ENCODE results near the gene SLIT3. TPM values are rescaled to one million over a fixed set of nuclear protein-coding genes. Genes with fewer than 3 reads are reported as not detected.
"Not testable (repeated sequence)": the region's sequence is repeated elsewhere in the genome, so short reads cannot be mapped to it uniquely, and the experiment has no call there.

SLIT3 gene
- polyA plus RNA-seq, 6 donors from 2014 or later = not detected

DNA sequence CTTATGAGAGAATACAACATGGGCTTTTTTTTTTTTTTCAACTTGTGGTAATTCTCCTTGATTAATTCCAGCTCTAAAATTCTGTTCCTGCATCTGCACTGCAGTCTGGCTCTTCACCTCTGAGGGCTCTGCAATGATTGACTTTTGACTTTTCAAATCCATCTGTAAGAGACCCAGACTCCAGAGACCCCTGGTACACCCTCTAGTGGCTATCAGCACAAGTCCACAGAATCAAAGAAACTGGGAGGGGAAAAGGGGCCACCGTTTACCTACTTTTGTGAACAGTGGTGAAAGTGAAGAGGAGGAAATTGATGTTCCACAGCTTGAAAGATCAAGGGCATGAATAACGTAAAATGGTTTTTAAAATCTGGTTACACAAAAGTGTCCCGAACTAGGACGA lies 151.6 kb downstream of the SLIT3 start:
- no peak overlapping the region for H3K4me3 Mint-ChIP-seq
- peaks cover 0 to 8% (median 5%) of the 10 kb centered on the region in 3 donors for H3K27me3 Mint-ChIP-seq
- H3K9me3 Mint-ChIP-seq = peaks cover 0 to 6% (median 0%) of the 10 kb centered on the region in 7 donors
- H3K4me1 Mint-ChIP-seq = no peaks in the 10 kb centered on the region
- H3K27ac Mint-ChIP-seq = no peak overlapping the region
- DNase-seq (no peak), ATAC-seq (ENCODE audit: low read depth in 2 of 2) (no peak)
- H3K36me3 Mint-ChIP-seq = no peaks in the 10 kb centered on the region

DNA sequence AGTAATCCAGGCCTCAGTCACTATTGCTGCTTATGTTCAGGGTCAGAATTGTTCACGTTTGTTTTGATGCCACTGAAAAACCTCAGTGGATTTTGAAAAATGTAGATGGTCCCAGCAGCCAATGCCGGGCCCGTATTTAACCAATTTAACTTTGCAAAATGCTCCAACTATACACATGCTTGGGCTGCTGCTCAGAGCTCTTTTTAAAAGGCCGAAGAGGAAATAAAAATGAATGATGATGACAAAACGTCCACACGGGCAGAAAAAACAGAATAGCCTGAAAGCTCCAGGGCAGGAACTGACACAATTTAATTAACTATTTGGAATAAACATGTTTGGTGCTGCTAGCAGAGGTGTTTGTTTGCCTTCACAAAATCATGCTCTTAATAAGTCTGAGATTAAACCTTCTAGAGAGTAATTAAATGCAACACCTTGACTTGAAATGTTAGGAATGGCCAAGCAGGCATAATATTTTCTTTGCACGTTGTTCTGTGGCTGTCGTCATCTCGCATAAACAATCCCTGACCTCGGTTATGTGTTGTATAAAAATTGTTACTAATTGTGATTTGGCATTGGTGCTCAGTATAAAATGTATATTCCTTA lies 152.7 kb downstream of the SLIT3 start:
- Mint-ChIP-seq H3K9me3 (peaks cover 0 to 9% (median 0%) of the 10 kb centered on the region in 7 donors), H3K4me1 (no peaks in the 10 kb centered on the region), H3K27me3 (no peaks in the 10 kb centered on the region), H3K27ac (no peak overlapping the region), H3K36me3 (no peaks in the 10 kb centered on the region), H3K4me3 (no peak overlapping the region)
- ATAC-seq (ENCODE audit: low read depth in 2 of 2) (no peak), DNase-seq (no peak)

DNA sequence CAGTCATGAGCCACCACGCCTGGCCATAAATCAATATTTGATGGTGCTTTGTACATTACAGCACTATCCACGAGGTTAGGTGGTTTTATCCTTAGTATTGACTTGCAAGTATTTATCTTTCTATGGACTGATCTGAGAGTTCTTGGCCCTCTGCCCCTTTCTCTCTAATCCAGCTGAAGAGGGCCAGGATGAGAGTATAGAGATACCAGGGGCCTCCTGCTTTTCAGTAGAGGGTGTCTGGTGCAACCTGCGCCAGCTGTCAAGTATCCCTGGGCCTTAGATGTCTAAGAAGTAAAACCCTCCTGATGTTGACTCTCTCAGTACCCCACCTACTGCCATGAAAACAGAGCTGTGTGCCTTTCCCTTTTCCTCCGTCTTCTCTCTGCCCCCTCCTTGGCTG lies 153.4 kb downstream of the SLIT3 start:
- Mint-ChIP-seq H3K36me3 (no peaks in the 10 kb centered on the region), H3K27me3 (no peaks in the 10 kb centered on the region), H3K27ac (no peak overlapping the region), H3K4me1 (no peaks in the 10 kb centered on the region), H3K4me3 (no peak overlapping the region), H3K9me3 (peaks cover 0 to 9% (median 0%) of the 10 kb centered on the region in 7 donors)
- ATAC-seq (ENCODE audit: low read depth in 2 of 2) = no peak
- DNase-seq = no peak

DNA sequence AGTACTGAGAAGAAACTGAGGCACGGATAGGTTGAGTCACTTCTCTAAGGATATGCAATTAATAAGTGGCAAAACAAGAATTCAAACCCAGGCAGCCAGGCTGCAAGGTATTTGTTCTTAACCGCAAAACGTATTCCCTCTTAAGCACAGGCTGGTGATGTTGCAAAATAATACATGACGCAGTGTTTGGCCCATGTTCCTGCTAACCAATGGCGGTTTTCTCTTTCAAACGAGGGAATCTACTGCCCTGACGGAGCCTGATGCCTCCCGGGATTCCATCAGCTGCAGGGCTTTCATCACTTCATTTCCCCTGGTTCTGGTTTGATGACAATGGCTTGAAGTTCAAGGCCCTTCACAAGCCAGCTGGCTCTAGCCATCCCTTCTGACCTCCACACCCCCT lies 154.8 kb downstream of the SLIT3 start:
- Mint-ChIP-seq H3K9me3 (peaks cover 0 to 9% (median 0%) of the 10 kb centered on the region in 7 donors), H3K4me3 (no peak overlapping the region), H3K27ac (no peak overlapping the region), H3K4me1 (no peaks in the 10 kb centered on the region), H3K36me3 (no peaks in the 10 kb centered on the region), H3K27me3 (no peaks in the 10 kb centered on the region)
- DNase-seq (no peak), ATAC-seq (ENCODE audit: low read depth in 2 of 2) (no peak)

DNA sequence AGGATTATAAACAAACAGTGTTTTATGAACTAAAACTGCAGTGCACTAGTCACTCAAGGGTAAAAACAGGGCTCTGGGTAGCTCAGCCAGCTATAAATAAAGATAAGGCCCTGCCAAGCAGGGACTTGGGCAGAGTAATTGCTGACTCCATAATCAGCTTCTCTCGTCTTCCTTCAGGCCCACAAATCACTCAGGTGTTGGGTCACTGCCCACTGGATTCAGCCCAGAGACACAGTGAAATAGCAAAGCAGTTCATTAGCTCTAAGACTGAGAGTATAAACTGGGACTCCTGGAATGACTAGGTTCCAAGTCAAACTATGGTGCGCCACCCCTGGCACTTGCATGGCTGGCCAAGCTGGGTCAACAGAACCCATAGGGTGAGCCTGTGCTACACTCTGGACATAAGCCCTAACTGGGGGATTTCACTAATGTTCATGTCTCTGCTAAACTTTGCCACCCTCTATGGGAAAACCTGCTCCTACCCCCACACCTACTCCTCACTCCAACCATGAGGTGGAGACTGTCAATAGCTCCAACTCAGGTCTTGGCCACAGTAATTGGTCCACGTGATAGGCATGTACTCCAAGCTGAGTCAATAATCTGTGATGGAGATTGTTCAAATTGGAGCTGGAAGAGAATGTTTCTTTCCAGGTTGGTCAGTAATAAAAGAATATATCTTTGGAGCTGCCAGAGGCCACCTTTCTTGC lies 158.5 kb downstream of the SLIT3 start:
- H3K4me3 Mint-ChIP-seq = no peak overlapping the region
- no peaks in the 10 kb centered on the region for H3K27me3 Mint-ChIP-seq
- H3K36me3 Mint-ChIP-seq = no peaks in the 10 kb centered on the region
- no peak overlapping the region for H3K27ac Mint-ChIP-seq
- peaks cover 0 to 13% (median 0%) of the 10 kb centered on the region in 7 donors for H3K9me3 Mint-ChIP-seq
- DNase-seq = no peak
- no peak for ATAC-seq (ENCODE audit: low read depth in 2 of 2)
- H3K4me1 Mint-ChIP-seq = no peaks in the 10 kb centered on the region

- not testable (repeated sequence) for H3K27ac Mint-ChIP-seq; H3K9me3 Mint-ChIP-seq; H3K4me3 Mint-ChIP-seq; H3K27me3 Mint-ChIP-seq; H3K4me1 Mint-ChIP-seq; H3K36me3 Mint-ChIP-seq; DNase-seq; ATAC-seq (ENCODE audit: low read depth in 2 of 2)
These were observed 160.7 kb downstream of the SLIT3 start for GRCh38 chr5:169140215-169140614.

GRCh38 chr5:169139480-169140050 lies 161.4 kb downstream of the SLIT3 start:
- no peaks in the 10 kb centered on the region for H3K36me3 Mint-ChIP-seq
- ATAC-seq (ENCODE audit: low read depth in 2 of 2) (no peak), DNase-seq (no peak)
- H3K27ac Mint-ChIP-seq = no peak overlapping the region
- H3K9me3 Mint-ChIP-seq = peaks cover 0 to 8% (median 0%) of the 10 kb centered on the region in 7 donors
- no peak overlapping the region for H3K4me3 Mint-ChIP-seq
- H3K4me1 Mint-ChIP-seq = no peaks in the 10 kb centered on the region
- no peaks in the 10 kb centered on the region for H3K27me3 Mint-ChIP-seq

DNA sequence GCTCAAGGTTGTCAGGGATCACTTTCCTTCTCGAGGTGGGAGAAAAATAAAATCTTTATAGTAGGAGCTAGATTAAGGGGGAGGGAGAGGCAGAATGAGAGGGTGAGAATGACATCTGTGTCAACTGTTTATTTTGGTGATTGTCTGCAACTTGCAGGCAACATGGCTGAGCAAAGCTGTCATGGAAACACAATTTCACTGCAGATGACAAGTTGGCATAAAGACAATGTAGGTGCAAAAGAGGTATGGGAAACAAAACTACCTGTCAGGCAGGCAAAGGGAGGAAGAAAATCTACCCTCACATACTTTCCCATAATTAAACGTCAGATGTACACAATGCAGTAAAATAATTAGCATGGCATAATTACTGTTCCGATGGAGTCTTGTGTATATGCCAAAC lies 167.4 kb downstream of the SLIT3 start:
- DNase-seq = no peak
- H3K4me1 Mint-ChIP-seq = no peaks in the 10 kb centered on the region
- H3K4me3 Mint-ChIP-seq = no peak overlapping the region
- H3K27me3 Mint-ChIP-seq = no peaks in the 10 kb centered on the region
- H3K36me3 Mint-ChIP-seq = no peaks in the 10 kb centered on the region
- peaks cover 0 to 4% (median 0%) of the 10 kb centered on the region in 7 donors for H3K9me3 Mint-ChIP-seq
- no peak for ATAC-seq (ENCODE audit: low read depth in 2 of 2)
- H3K27ac Mint-ChIP-seq = peak overlapping the region in 1 of 6 donors; percentile 21

DNA sequence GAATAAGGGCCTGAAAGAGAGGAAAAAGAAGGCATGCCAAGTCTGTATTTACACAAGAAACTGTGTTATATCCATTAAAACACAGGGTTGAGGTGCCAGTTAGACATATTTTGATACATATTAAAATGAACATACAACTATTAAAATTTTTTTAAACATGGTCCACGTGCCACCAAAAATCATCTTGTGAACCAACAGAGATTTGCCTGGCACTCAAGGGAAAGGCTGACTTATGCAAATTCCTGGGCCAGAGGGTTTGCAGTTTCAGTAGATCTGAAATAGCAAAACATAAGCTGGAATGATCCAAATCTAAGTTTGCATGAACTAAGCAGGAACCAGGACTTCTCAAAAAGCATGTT lies 168.7 kb downstream of the SLIT3 start:
- no peak overlapping the region for H3K4me3 Mint-ChIP-seq
- H3K4me1 Mint-ChIP-seq = no peaks in the 10 kb centered on the region
- H3K27ac Mint-ChIP-seq = no peak overlapping the region
- DNase-seq (no peak), ATAC-seq (ENCODE audit: low read depth in 2 of 2) (no peak)
- H3K36me3 Mint-ChIP-seq = no peaks in the 10 kb centered on the region
- H3K9me3 Mint-ChIP-seq = peaks cover 0 to 4% (median 0%) of the 10 kb centered on the region in 7 donors
- no peaks in the 10 kb centered on the region for H3K27me3 Mint-ChIP-seq

DNA sequence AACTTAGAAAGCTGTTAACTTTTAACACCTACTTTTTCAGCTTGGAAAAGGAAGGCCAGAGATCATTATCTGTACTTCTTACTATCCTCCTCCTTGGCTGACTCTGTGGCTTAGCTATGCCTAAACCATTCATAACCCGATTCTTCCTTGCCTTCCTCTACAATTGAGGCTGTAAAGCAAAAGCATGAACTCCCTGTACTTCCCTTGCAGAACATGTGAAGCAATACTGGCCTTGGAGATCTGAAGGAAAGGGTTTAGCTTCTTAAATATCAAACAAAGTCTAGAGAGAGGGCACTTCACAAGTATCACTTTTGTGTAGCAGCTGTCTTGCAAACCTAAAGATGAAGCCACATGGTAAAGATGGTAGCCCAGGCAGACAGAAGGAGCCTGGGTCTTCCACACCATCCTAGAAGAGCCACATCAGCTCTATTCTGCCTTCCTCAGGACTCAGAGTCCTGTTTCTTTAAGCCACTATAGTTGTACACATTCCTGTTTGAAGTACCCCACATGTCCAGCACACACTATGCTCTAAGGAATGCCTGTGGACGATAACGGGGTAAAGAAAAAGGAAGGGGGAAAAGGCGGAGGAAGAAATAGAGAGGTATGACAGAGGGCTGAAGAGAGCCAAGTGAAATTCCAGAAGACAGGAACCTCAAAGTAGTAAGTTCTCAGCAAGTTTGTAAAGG lies 169.2 kb downstream of the SLIT3 start:
- no peak overlapping the region for H3K27ac Mint-ChIP-seq
- no peaks in the 10 kb centered on the region for H3K27me3 Mint-ChIP-seq
- H3K4me3 Mint-ChIP-seq = no peak overlapping the region
- H3K4me1 Mint-ChIP-seq = no peaks in the 10 kb centered on the region
- ATAC-seq (ENCODE audit: low read depth in 2 of 2) (no peak), DNase-seq (no peak)
- H3K36me3 Mint-ChIP-seq = no peaks in the 10 kb centered on the region
- peaks cover 0 to 4% (median 0%) of the 10 kb centered on the region in 7 donors for H3K9me3 Mint-ChIP-seq

GRCh38 chr5:169128679-169129078 lies 172.3 kb downstream of the SLIT3 start:
- H3K36me3 Mint-ChIP-seq = no peaks in the 10 kb centered on the region
- no peak overlapping the region for H3K27ac Mint-ChIP-seq
- peaks cover 0 to 6% (median 0%) of the 10 kb centered on the region in 7 donors for H3K9me3 Mint-ChIP-seq
- H3K27me3 Mint-ChIP-seq = peaks cover 0 to 7% (median 0%) of the 10 kb centered on the region in 3 donors
- DNase-seq (no peak), ATAC-seq (ENCODE audit: low read depth in 2 of 2) (no peak)
- no peaks in the 10 kb centered on the region for H3K4me1 Mint-ChIP-seq
- H3K4me3 Mint-ChIP-seq = no peak overlapping the region

DNA sequence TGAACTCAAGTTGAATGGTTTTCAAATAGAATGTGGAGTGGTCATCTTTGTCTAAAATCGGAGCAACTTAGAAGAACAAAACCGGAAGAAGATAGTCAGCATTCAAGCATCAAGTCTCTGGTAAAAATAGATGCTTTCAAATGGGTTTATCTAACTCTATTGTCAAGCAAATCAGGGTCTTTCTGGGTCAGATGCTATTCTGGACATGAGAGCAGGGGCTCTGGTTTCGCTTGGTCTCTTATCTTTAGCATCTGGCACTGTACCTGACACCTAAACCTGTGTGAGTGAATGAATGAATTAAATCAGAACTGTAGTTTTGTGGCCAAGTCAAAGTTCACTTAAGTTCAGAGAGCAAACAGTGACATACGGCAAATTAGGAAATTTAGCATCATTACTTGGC lies 173.5 kb downstream of the SLIT3 start:
- ATAC-seq (ENCODE audit: low read depth in 2 of 2) = no peak
- DNase-seq = no peak
- Mint-ChIP-seq H3K27me3 (peaks cover 0 to 7% (median 0%) of the 10 kb centered on the region in 3 donors), H3K4me3 (no peak overlapping the region), H3K36me3 (no peaks in the 10 kb centered on the region), H3K27ac (no peak overlapping the region), H3K4me1 (no peaks in the 10 kb centered on the region), H3K9me3 (peaks cover 0 to 17% (median 0%) of the 10 kb centered on the region in 7 donors)

DNA sequence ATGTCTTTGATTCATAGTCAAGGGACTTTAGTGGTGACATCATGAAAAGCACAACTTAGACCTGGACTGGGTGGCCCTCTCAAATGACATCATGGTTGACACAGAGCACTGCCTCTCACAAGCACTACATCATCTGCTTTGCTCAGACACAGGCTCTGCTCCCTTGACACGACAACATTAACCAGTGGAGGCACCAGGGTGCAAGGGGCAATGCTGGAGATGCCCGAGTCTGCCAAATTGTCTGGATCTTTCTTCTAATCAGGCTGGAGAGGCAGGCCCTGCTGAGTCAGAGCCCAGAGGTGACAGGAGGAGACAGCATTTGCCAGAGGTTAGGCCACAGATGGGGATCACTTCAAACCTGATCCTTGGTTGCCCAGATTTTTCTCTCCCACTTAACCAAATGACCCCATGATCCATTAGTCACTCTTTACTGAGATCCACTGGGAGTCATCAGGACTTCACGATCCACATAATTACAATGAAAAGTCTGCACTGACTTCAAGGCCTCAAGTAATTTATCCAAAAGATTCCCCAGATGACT lies 174.4 kb downstream of the SLIT3 start:
- Mint-ChIP-seq H3K4me1 (no peaks in the 10 kb centered on the region), H3K4me3 (no peak overlapping the region), H3K36me3 (no peaks in the 10 kb centered on the region), H3K9me3 (peaks cover 0 to 17% (median 0%) of the 10 kb centered on the region in 7 donors), H3K27me3 (peaks cover 0 to 7% (median 0%) of the 10 kb centered on the region in 3 donors), H3K27ac (no peak overlapping the region)
- ATAC-seq (ENCODE audit: low read depth in 2 of 2) (no peak), DNase-seq (no peak)
